NCI-H446 treated with DMSO at 0.1 percent for 48 hours (cell line): ENCODE measurements around the gene SUSD2.
"Not testable (repeated sequence)": the region's sequence is repeated elsewhere in the genome, so short reads cannot be mapped to it uniquely, and the experiment has no call there.

Source experiments
- DNase-seq: peaks from one replicate; lab custom pipeline; 2025; lab: John Stamatoyannopoulos, UW

The SUSD2 gene

DNA sequence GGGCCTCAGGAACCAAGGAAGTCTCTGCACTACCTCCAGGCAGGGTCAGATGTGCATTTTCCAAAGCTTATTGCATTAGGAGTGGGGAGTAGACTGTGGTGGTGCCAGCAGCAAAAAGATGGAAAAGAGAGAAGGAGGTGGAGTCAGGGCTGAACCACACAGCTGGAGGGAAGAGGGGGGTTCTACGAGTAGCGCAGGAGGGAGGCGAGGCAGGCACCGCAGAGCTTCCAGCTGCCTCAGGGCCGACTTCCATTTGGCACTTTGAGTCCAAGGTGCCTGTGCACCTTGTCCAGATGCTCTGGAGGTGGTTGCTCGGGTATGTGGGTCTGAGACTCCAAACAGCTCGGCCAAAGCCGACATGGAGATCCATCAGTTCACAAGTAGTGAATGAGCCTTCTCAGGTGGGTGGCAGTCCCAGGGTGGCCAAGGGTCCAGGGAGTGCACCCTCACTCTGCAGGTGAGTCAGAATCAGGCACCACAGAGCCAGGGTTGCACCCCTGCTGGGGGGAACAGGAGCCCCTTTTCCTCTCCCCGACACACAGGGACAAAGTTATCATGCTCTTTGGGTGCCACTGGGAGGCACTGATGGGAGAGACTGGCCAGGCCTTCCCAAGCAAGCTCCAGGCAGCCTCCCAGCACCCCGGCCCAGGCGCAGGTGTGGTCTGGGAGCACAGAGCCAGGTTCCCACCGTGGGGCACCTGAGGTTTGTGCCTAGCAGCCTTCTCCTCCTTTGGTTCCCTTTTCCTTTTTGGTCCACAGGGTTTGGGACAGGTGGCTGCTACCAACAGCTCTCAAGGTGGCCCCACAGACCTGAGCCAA, 33.4 kb downstream of the SUSD2 start:
- DNase-seq, result no peak

DNA sequence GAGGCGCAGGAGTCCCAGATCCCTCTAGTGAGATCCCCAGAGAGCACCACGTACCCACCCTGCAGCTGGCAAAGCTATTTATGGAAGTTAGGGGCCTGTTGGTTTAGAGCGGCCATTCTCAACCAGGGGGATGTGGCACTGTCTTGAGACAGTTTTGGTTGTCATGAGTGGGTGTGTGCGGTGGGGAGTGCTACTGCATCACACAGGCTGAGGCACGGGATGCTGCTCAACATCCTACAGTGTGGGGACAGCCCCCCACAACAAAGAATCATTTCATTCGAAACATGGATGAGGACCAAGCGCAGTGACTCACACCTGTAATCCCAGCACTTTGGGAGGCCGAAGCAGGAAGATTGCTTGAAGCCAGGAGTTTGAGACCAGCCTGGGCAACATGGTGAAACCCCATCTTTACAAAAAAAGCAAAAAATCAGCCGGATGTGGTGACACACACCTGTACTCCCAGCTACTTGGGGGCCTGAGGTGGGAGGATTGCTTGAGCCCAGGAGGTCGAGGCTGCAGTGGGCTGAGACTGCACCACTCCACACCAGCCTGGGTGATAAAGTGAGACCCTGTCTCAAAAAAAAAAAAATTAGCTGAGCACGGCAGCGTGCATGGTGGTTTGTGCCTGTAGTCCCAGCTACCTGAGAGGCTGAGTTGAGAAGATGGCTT, 35.4 kb downstream of the SUSD2 start:
- no peak for DNase-seq

DNA sequence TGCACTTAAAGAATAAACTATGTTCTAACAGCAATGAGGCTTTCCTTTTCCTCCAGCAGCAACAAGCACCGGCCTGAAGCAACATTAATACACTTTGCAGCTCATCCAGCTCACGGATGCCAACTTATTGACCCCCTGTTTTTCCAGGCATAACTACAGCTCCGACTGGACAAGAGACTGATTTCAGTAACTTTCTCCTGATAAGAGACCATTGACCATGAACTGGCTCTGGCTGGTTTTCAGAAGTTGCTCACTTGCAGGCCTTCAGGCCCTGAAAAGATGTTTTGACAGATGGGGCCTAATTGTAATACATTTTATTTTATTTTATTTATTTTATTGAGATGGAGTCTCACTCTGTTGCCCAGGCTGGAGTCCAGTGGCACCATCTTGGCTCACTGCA, 36.1 kb downstream of the SUSD2 start:
- DNase-seq, result no peak

DNA sequence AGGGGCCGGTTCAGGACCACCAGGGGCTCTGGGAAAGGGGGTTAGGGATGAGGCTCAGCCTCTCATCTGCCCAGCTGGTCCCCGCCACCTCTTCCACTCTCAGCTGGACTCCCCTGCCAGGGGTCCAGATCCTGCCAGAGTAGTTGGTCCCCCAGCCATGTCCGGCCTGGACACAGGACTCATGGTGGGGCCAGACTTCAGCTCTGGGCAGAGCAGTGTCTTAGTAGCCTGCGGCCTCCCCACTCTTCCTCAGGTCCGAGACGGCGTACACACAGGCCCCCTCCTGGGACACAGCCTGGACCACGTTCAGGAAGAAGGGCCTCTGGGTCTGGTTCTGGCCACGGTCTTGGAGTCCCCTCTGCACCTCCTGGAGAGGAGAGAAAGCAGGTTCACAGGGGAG, 38.5 kb downstream of the SUSD2 start:
- no peak for DNase-seq

DNA sequence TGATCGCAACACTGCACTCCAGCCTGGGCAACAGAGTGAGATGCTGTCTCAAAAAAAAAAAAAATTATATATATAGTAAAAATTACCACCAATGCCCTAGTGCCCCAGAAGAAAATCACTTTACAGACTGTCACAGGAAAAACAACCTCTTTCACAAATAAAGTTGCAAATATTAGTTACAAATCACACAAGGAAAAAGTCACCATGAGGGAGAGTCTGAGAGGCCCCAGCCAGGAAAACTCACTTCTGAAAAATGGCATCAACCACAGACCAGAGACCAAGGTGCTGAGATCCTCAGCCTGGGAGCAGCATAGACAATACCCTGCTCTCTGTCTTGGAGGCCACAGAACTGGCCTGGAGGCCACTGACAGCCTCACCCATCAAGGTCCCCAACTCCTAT, 43.2 kb downstream of the SUSD2 start:
- no peak for DNase-seq

DNA sequence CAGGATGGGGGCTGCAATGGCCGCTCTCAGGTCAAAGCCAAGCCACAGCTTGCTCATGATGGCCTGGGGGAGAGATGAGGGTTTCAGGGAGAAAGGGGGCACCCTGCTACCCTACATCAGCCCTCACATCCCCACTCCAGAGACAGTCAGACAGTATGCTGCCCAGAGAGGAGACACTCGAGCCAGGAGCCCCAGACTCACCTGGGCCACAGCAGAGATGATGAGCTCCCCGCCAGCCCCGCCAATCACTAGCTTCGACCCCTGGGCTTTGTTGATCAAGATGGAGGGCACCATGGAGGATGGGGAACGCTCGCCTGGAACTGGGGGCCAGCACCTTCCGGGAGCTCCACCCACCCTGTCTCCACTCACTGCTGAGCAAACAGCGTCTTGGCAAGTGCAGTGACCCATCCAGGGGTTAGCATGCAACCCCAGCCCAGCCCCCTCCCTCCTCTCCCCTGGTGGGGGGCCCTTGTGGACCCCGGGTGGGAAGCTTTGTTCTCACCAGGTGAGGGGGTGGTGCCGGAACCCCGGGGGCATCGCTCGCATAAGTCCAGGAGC, 43.8 kb downstream of the SUSD2 start:
- no peak for DNase-seq

DNA sequence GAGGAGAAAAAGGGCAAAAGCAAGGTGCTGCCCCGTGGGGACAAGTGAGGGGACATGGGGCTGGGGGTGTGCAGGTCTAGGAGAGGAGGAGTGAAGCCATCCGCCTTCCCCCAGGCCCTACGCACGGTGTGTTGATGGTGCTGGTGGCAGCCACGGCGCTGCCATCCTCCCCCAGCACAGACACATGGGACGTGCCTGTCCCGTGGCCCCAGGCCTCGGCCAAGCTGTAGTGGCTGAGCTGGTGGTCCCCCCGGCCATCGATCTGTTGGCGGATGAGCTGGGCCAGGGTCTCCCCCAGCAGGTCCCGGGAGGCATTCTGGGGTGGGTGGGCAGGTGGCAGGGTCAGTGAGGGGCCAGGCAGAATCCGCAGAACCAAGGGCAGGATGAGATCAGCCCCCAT, 44.7 kb downstream of the SUSD2 start:
- no peak for DNase-seq

DNA sequence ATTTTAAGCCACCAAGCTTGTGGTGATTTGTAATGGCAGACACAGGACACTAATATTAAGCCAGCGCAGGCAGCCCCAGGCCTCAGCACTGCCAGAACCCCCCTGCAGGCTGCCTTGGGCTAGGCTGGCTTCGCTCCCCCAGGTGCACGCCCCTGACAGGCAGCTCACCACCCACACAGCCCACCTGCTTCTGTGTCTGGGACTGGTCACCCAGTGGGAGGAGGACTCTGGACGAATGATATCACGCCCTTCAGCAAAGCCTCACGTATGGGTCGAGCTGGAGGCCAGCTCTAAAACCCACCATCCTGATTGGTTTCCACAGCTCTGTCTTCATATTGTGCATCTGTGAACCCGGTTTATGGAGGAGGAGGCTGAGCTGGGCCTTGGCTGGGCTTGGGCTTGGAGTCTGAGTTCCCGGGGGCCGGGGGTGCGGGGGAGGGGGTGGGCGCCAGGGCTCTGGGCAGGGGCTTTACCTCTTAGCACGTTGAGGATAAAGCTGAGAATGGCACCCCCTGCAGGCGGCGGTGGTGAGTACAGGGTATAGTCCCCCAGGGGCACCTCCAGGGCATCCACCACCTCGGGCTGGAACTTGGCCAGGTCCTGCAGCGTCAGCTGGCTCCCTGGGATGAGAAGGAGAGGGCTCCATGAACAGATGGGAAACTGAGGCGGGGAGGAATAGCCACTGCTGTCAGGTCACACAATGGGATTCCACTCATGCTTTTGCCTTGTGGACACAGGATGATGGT, 49.8 kb downstream of the SUSD2 start:
- DNase-seq, result no peak

DNA sequence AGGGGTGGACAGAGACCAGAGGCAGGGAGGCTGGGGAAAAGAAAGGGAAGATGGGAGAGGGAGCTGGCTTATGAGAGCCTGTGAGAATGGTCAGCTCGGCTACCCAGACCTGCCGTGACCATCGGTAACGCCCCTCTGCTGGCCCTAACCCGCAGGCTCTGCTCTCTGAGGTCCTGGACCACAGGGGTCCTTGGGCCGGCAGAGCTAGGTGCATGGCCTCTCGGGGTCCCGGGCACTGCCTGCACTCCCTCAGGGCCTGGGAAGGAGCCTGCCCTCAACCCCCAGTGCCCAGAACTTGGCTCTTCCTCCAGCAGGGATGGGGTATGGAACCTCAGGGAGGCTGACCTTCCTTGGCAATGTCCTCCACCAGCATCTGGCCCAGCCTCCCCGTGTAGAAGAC, 50.4 kb downstream of the SUSD2 start:
- DNase-seq, result no peak

DNA sequence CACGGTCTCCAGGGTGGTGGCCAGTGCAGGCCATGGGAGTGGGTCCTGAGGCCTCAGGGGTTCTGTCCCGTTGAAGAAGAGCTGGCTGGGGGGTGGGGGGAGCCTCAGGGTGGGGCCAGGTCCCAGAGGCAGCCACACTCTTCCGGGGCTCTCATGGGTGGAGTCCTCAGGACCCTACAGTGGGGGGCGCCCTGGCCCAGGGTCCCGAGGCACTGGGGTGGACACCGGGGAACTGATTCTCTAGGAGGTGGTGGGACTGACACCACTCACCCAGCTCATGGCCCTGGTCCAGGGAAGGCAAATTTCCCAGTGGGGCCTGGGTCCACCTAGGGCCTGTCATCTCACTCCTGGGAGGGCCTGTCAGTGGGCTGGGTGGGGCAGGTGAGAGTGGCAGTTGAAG, 50.8 kb downstream of the SUSD2 start:
- no peak for DNase-seq

DNA sequence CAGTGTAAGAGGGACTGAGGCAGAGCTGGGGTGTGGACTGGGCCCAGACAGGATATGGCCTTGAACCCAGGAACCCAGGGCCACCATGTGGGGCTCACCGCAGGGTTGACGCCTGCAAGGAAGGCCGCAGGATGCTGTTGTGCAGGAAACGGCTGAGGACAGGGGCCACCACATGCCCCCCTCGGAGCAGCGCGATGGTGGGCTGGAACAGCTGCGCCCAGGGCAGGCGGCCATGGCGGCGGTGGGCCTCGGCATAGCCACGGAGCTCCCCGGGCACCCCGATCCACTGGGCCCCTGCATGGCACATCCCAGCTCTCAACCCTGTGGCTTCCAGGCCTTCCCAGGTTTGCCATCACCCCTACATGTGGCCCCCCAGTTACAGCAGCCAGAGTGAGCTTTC, 51.4 kb downstream of the SUSD2 start:
- no peak for DNase-seq

DNA sequence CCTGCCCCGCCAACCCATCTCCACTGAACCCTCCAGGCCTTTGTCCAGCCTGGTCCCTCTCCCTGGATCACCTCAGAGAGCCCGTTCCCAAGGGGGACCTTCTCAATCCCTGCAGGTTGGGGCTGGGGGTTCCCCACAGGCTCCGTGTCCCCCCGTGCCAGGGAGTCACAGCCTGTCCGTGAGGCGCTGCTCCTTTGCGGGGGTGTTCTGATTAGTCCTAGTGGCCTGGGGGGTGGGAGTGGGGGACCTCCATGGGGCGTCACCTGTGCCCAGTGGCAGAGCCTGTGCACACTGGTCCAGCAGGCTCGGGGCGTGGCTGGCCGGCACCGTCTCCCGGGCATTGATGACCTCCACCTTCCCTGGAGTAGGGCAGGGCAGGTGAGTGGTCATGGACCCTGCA, 51.9 kb downstream of the SUSD2 start:
- DNase-seq, result no peak

DNA sequence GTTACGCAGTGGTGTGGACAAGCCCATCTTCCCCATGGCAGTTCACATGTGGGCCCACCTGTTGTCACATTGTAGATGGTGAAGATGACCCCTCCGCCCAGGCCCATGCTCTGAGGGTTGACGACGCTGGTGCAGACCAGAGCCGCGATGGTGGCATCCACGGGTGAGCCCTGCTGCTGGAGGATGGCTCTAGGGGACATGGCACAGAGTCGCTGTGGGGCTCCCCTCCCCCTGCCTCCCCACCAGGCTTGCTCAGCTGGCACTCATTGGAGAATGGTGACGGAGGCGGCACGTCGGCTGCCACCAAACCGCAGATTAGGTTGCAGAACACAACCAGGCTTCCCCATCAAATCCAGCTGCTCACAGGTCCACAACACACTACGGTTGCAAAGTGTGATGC, 52.5 kb downstream of the SUSD2 start:
- DNase-seq, result no peak

DNA sequence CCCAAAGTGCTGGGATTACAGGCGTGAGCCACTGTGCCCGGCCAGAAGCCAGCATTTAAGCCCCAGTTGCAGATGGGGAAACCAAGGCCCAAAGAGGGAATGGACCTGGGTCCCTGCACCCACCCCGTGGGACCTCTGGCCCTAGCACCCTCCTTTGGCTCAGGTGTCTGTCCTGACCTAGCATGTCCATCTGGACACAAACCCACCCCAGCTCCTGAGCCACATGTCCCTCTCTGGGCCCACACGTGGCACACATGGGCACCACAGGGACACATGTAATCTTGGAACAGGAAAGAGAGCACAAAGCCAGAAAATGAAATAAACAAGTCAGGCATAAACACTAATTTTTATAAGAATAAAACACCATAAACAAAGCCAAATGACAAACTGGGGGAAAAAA, 54.0 kb downstream of the SUSD2 start:
- DNase-seq, result no peak

DNA sequence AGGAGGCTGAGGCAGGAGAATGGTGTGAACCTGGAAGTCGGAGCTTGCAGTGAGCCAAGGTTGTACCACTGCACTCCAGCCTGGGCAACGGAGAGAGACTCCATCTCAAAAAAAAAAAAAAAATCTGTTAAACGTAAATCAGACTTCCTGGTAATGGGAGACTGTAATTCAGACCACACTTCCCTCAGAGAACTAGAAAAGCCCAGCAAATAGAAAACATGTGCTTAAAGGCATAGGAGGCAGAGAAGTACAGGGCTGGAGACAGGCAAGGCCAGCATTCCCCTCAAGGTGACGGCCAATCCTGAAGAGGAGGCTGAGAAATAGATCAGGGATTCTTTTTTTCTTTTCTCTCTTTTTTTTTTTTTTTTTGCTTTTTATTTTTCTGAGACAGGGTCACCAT, 55.4 kb downstream of the SUSD2 start:
- DNase-seq, result no peak

DNA sequence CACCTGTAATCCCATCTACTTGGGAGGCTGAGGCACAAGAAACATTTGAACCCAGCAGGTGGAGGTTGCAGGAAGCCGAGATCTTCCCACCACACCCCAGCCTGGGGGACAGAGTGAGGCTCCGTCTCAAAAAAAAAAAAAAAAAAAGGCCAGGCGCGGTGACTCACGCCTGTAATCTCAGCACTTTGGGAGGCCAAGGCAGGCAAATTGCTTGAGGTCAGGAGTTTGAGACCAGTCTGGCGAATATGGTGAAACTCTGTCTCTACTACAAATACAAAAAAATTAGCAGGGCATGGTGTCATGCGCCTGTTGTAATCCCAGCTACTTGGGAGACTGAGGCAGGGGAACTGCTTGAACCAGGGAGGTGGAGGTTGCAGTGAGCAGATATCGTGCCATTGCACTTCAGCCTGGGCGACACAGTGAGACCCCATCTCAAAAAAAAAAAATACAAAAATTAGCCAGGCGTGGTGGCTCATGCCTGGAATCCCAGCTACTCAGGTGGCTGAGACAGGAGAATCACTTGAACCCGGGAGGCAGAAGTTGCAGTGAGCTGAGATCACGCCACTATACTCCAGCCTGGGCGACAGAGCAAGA, 56.9 kb downstream of the SUSD2 start:
- not testable (repeated sequence) for DNase-seq
